GM12872 (cell line): ENCODE data around the gene CPXM1.
A peak's percentile ranks its signal among the peaks of the same experiment; 100 is the strongest.

Experiments
- CTCF ChIP-seq: IDR thresholded peaks from 3 replicates; pipeline ENCODE4 v1.5.1; 2011; ENCODE audit warnings: low read depth, mild to moderate bottlenecking, low read length, moderate library complexity; ENCODE audit not compliant: insufficient read depth

The CPXM1 gene

DNA sequence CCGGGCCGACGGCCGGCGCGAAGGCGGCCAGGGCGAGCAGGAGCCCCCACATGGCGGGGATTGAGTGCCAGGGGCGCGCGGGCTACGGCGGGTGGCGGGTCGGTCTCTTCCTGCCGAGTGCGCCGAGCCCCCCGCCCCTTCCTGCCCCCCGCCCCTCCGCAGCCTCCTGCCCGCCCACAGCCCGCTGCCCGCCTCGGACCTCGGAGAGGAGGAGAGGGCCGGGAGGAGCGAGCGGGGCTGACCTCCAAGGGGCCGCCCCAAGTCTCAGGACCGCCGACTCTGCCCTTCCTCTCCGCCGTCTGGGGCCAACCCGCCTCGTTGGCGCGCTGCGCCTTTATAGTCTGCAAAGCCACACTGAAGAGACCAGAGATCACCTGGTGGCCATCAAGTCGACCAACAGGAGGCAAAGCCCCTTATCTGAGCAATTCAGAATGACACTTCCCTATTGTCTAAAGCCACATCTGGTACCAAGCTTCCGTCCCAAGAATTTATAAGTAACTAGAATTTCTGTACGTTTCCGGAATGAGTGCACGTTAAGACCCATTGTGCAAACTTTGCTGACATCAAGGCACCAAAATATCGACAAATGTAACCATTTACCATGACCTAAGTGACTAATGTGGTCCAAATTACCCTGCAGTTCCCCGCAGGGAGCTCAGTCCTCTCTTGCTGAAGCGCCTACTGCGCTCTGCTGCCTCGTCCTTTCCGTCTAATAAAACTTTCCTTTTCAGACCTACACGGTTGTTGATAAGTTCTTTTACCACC lies at the start of gene CPXM1:
CPXM1 (minus strand) TSS at position 107 of the 765 bp plus-strand sequence; CDS start at position 52, 55 bp downstream.
- peak; percentile 51 for TF ChIP-seq CTCF

DNA sequence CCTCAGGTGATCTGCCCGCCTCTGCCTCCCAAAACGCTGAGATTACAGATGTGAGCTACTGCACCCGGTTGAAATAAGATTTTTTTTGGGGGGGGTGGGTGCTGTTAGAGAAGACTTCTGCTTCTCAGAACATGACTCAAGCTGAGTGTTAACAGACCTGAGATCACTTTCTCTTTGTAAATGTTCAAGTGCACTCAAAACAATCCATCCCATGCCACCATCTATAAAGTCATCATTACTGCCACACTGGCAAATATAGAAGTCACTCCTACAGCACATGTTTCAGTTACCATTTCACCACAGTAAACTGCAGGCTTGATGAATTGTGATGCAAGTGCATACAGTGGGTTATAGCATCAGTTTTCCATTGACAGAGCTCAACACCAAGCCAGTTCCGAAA lies 49.1 kb upstream of the CPXM1 start:
- TF ChIP-seq CTCF: no peak

DNA sequence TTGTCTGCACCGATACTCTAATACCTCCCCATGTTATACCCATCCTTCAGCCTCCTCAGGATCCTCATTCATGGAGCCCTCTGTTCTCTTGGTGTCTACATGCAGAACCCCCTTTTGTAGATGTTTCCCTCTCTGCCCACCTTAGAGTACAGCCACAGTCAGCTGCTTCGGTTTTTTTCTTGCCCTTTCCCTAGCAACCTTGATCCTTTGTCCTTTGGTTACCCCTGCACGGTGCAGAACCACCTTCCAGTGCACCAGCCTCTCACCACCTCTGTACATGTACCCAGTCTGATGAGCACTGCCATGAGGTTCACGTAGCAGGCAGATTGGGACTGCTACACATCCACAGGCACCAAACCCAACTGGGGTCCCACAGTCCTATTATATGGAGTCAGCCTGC lies 47.4 kb upstream of the CPXM1 start:
- TF ChIP-seq CTCF: no peak

DNA sequence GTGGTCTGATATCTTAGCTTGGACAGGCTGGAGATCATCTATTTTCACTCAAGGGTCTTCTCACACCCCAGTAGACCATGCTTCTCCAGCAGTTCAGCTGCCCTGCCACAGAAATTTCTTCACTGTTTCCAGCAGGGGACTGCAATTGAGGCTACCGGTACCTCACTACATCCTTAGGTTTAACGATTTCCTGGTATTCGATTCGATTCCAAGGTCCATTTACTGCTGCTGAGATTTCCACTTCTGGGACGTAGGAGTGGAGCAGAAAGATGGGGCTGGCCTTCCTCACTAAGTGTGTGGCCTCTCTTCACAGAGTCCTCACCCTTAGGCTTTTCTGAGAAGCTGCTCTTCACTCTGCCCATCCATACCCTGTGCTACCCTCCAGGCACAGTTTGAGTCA lies 46.3 kb upstream of the CPXM1 start:
- no peak for TF ChIP-seq CTCF

DNA sequence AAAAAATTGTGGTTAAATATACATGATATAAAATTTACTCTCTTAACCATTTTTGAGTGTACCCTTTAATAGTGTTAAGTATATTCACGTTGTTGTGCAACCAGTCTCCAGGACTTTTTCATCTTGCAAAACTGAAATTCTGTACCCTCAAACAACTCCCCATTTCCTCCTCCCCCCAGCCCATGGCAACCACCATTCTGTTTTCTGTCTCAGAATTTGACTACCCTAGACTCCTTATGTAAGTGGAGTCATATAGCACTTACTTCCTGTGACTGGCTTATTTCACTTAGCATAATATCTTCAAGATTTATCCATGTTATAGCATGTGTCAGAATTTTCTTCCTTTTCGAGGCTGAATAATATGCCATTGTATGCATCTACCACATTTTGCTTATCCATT lies 45.2 kb upstream of the CPXM1 start:
- TF ChIP-seq CTCF: no peak

DNA sequence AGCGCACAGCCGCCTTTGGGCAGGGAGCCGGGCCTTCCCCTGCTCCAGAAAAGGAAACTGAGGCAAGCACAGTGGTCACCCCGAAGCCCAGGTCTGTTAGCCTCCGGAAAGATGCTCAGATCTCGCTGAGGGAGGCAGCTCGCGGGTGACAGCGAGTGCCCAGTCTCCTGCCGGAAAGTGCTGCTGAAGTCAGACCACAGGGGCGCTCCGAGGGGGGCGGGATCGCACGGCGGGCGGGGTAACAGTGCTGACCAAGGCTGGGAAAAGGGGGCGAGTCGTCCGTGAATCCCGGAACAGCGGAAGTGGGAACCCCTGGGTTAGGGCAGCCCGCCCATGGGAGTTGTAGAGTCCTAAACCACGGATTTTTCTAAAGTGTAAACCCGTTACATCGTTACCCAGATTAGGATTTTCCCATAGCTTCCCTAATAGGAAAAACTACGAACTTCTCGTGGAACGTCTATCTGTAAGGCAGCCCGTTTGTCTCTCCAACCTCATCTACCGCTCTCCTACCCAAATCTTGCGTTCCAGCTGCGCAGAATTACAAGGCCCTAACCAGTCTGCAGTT lies 40.6 kb upstream of the CPXM1 start:
- no peak for TF ChIP-seq CTCF

DNA sequence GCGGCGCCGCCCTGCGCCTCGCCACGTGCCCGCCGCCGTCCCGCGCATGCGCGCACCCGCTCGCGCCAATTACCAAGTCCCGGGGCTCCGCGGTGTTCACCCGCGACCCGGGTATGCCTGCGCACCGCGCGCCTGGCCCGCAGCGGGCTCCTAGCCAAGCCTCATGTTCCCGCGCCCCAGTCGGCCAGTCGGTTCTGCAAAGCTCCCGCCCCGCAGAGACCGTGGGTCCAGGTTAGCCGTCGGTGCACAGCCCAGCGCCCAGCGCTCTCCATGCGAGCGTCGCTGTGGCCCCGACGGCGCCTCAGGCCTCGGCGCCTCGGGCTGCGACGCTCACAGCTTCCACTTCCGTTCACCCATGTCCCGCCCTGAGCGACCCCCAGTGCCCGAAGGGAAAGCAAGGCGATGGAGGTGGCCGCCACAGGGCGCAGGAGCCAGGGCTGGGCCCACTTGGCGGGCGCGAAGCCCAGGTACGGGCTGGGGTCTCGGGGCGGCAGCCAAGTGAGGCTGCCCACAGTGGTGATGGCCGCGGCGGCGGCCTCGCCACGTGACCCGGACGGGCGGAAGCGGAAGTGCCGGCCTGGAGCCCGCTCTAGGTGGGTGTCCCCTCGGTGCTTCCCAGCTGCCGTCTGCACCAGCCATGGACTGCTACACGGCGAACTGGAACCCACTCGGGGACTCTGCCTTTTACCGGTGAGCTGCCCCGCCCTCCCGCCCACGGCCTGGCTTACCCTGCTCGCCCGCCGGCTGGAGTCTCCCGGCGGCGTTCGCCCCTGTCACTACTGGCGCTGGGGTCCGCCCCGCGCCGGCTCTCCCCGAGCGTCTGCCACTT lies 39.9 kb upstream of the CPXM1 start, which contains the start of the genes PCED1A and VPS16:
PCED1A (minus strand) TSS at position 518 of the 829 bp plus-strand sequence. CDS start 743 bp downstream, outside the sequence.
VPS16 (plus strand) TSS at position 608 of the 829 bp plus-strand sequence; CDS start at position 638, 30 bp downstream.
- no peak for TF ChIP-seq CTCF
